Stimulated activated CD4-positive, alpha-beta T cell treated with anti-CD3 and anti-CD28 coated beads, Interleukin-15, amount 100 ng/mL, for 1 hour (primary cell): ENCODE results near the gene NDUFB3.

Experiments
- DNase-seq, 2 donors: peaks; one replicate each; pipeline ENCODE4 v3.0.0-alpha.2; 2020; ENCODE audit warnings: low read depth in 1 of 2, low spot score in 1 of 2

The NDUFB3 gene

DNA sequence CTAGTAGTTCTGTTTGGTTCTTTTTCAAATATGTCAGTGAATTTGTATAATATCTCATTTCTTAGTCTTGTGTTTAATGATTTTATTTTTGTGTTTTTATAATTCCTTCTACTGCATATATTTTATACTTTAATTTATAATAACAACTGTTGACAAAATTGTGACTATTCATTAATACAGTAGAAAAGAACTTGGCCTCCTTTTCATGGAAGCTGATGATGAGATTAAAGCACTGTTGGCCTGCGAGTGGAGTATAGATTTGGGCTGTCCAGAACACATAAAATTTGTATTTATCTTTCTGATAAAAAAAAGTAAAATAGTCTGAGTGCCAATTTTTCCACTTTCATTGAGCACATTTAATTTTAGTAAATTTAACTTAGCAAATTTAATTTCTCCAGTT, 56.2 kb downstream of the NDUFB3 start:
- DNase-seq, result no peak

DNA sequence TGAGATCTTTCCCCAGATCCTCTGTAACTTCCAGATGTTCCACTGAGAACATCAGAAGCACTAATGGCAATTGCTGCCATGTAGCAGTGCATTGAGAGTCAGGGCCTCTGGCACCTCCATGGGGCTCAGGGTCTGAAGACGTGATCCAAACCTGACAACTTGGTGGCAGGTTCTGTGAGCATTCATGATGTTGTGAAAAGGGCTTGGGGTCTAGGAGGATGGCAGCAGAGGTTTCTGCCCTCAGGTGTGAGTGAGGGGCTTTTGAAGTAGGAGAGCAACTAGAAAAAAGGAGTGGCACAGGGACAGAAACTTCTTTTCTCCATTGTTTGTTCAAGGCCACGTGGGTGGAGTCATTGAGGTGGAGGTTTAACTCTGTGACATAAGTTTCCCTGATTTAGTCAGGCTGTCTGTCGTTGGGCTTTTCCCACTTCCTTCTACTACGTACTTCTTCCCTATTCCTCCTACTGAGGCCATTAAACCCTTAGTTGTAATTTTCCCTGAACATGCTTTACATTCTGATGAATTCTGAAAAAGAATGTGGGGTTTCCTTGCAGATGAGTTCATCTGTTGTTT, 57.2 kb downstream of the NDUFB3 start:
- no peak for DNase-seq

DNA sequence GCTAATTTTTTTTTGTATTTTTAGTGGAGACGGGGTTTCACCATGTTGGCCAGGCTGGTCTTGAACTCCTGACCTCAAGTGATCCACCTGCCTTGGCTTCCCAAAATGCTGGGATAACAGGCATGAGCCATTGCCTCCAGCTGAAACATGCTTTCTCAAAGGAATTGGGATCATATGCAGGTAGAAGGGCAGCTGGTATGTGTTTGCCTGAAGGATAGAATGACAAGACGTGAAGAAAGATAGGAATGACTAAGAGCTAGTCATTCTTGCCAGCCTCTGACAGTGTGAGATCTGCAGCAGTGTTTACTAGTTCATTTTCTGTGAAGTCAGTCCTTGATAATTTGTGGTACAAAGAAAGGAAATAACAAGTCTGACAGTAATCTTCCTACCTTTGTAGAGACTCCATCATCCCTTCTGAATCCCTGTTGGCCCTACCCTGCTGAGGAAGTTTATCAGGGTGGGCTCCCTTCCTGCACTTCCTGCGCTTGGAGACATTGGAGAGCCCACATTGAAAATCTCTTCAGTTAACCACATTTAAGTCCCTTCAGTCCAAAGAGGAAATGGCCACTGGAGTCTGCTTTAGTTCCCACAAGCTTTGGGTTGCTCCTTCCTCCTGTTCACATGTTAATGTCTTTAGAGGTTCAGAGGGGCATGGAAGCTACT, 58.9 kb downstream of the NDUFB3 start:
- no peak for DNase-seq

DNA sequence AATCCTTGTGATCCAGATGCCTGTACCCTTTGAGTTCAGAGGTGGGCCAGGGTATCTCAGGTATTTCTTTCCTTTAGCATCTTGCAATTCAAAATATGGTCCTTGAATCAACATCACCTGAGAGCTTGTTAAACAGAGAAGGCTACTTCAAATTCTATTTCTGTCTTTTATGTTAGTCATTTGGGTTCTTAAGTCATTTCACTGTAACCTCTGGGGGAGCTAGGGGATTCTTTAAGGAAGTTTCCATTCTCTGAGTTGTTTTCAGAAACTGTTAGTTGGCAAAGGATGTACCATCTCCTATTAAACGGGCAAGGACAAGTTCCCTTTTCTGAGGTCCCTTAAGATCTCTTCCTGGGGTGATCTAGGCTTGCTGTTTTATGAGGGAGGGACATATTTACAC, 60.7 kb downstream of the NDUFB3 start:
- no peak for DNase-seq
